Measurements from ENCODE around the gene OTUB1. TPM values are rescaled to one million over a fixed set of nuclear protein-coding genes. Genes with fewer than 3 reads are reported as not detected.

OTUB1 gene
- total and polyA plus RNA-seq, 2 of the 13 experiments (the other 11 are each of a cell fraction or from before 2014, with no cell fraction given): 58.8 to 130 TPM

DNA sequence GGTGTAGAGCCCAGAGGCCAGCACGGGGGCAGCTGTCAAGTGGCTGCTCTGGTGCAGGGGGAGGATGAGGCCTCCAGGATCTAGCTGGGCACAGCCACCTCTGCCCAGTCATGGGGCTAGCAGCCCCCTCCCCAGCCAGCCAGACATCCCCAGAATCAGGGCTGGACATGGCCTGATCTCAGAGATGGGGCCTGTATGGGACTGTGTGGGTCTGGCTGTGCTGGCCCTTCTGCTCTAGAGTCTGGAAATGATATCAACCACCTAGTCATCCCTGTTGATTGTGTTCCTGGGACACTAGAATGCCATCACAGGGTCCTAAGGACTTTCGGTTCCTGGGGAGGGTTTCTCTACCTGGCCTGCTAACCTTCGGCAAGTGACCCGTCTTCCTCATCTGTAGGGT lies 52.3 kb downstream of the OTUB1 start:
- Histone ChIP-seq H3K79me2 (ENCODE audit: insufficient read depth, low read length) (no peaks in the 10 kb centered on the region), H3K36me3 (replicated peaks in 1 of 2; ENCODE audit: control insufficient read depth in 1 of 2, insufficient read depth in 2 of 2, low read length in 2 of 2) (no peaks in the 10 kb centered on the region), H3K27ac (ENCODE audit: extremely low read length, insufficient read depth, low read length) (no peak overlapping the region), H3K27me3 (ENCODE audit: control insufficient read depth in 1 of 2, insufficient read depth in 2 of 2, low read length in 2 of 2) (peaks cover 2 to 31% of the 10 kb centered on the region in 2 experiments; a peak in 3 of 5 replicates), H3K9me3 (ENCODE audit: low read length) (no peaks in the 10 kb centered on the region), H2AFZ (ENCODE audit: low read length) (no peak overlapping the region), H3K4me2 (ENCODE audit: low read depth, low read length) (no peak overlapping the region), H3K4me1 (ENCODE audit: insufficient read depth, low read length) (peaks cover 30% of the 10 kb centered on the region), H3K4me3 (replicated peaks in 1 of 3; ENCODE audit: insufficient read depth in 1 of 3, low read depth in 2 of 3, low read length in 3 of 3) (no peak overlapping the region), H3K9ac (ENCODE audit: insufficient read depth, low read depth, low read length) (no peak overlapping the region), H4K20me1 (ENCODE audit: insufficient read depth, low read length) (peaks cover 25% of the 10 kb centered on the region; the same call in 1 of the 2 replicates)
- TF ChIP-seq, protein P1, sequence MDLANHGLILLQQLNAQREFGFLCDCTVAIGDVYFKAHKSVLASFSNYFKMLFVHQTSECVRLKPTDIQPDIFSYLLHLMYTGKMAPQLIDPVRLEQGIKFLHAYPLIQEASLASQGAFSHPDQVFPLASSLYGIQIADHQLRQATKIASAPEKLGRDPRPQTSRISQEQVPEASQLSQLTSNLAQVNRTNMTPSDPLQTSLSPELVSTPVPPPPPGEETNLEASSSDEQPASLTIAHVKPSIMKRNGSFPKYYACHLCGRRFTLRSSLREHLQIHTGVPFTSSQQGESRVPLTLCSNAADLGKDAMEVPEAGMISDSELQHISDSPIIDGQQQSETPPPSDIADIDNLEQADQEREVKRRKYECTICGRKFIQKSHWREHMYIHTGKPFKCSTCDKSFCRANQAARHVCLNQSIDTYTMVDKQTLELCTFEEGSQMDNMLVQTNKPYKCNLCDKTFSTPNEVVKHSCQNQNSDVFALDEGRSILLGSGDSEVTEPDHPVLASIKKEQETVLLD (CRISPR knock-in tag; IDR thresholded peaks at IDR 0.05; ENCODE audit: low read depth): no peak
- TF ChIP-seq ZNF124 (CRISPR knock-in tag; IDR thresholded peaks at IDR 0.05): no peak
- no peak for TF ChIP-seq ZNF552 (CRISPR knock-in tag; IDR thresholded peaks at IDR 0.05; ENCODE audit: borderline replicate concordance)
- no peak; the same call in 1 of the 2 replicates for TF ChIP-seq NR2F6 (IDR thresholded peaks at IDR 0.05)
- TF ChIP-seq NR2F6 (CRISPR knock-in tag; IDR thresholded peaks at IDR 0.05): peak; percentile 48; the same call in 1 of the 2 replicates
- no peak for TF ChIP-seq CAMTA2 (CRISPR knock-in tag; IDR thresholded peaks at IDR 0.05; ENCODE audit: borderline replicate concordance)
- peak; percentile 68; the same call in 1 of the 2 replicates for TF ChIP-seq ZNF121 (CRISPR knock-in tag; IDR thresholded peaks at IDR 0.05)
- 0 out of 2 replicates have a peak, but pooled peaks have one; percentile 2 for TF ChIP-seq HNRNPL (IDR thresholded peaks at IDR 0.05; ENCODE audit: low read depth, low read length)
- TF ChIP-seq IRF2 (CRISPR knock-in tag; IDR thresholded peaks at IDR 0.05): no peak
- DNase-seq (ENCODE audit: low spot score): no peak
- WGBS (ENCODE audit: low lambda C conversion rate): 55% methylated on average over 4 of the region's 4 CpGs
- ChIA-PET CTCF (ENCODE audit: low intra/inter-chr PET ratio, low total read pairs) (no interaction called here), POLR2A (no interaction called here)
- no peak for FAIRE-seq
- in situ Hi-C loops (cut with HindIII; ENCODE audit: extremely low pct_ligation_motif_present, low pct_unique_long_range_greater_than_20kb): no loop called here
- BruUV-seq (replicated peaks): no TSS peak
- intact Hi-C loops (cut with micrococcal nuclease; ENCODE audit: unreplicated experiment): no loop called here
- ATAC-seq: 0 out of 3 replicates have a peak, but pooled peaks have one; percentile 3
